Femur (tissue), 1 donor: ENCODE results near the gene LAD1.

Experiments used
- DNase-seq: peaks from one replicate; pipeline ENCODE4 v3.0.0-alpha.2; 2017

The LAD1 gene

GRCh38 chr1:201361652-201362504, 37.2 kb downstream of the LAD1 start:
- DNase-seq, result peak; percentile 56

- no peak for DNase-seq
Measured at GRCh38 chr1:201360901-201361651, 38.0 kb downstream of the LAD1 start.

GRCh38 chr1:201360486-201360885, 38.6 kb downstream of the LAD1 start:
- no peak for DNase-seq

- no peak for DNase-seq
Measured at GRCh38 chr1:201359873-201360210, 39.3 kb downstream of the LAD1 start.

GRCh38 chr1:201359031-201359872, 39.9 kb downstream of the LAD1 start:
- no peak for DNase-seq

GRCh38 chr1:201358596-201358995, 40.5 kb downstream of the LAD1 start:
- DNase-seq, result no peak

- no peak for DNase-seq
Measured at GRCh38 chr1:201357636-201358348, 41.3 kb downstream of the LAD1 start.

- no peak for DNase-seq
Measured at GRCh38 chr1:201357211-201357610, 41.9 kb downstream of the LAD1 start.

- no peak for DNase-seq
Measured at GRCh38 chr1:201356701-201357100, 42.4 kb downstream of the LAD1 start.

- DNase-seq, result no peak
Measured at GRCh38 chr1:201356236-201356635, 42.9 kb downstream of the LAD1 start.

GRCh38 chr1:201355471-201355870, 43.7 kb downstream of the LAD1 start:
- DNase-seq, result no peak

- no peak for DNase-seq
Measured at GRCh38 chr1:201354901-201355295, 44.2 kb downstream of the LAD1 start.

- DNase-seq, result no peak
Measured at GRCh38 chr1:201354151-201354900, 44.8 kb downstream of the LAD1 start.

GRCh38 chr1:201353186-201353940, 45.8 kb downstream of the LAD1 start:
- DNase-seq, result no peak

GRCh38 chr1:201351617-201352016, 47.5 kb downstream of the LAD1 start:
- no peak for DNase-seq

GRCh38 chr1:201350884-201351283, 48.2 kb downstream of the LAD1 start:
- DNase-seq, result no peak

GRCh38 chr1:201350361-201350725, 48.8 kb downstream of the LAD1 start:
- DNase-seq, result no peak

- no peak for DNase-seq
Measured at GRCh38 chr1:201349092-201349491, 50.0 kb downstream of the LAD1 start.

GRCh38 chr1:201348211-201348566, 50.9 kb downstream of the LAD1 start:
- DNase-seq, result peak; percentile 36

- DNase-seq, result no peak
Measured at GRCh38 chr1:201347498-201348210, 51.5 kb downstream of the LAD1 start.

- DNase-seq, result no peak
Measured at GRCh38 chr1:201346987-201347386, 52.1 kb downstream of the LAD1 start.
